Gastroesophageal sphincter (tissue), 4 donors: ENCODE measurements around the gene ADIPOR2. TPM values are rescaled to one million over a fixed set of nuclear protein-coding genes. Genes with fewer than 3 reads are reported as not detected.

Experiments used
- ATAC-seq: fragments of 150-250 bp; one replicate; pipeline ENCODE4 v1.9.1; 2016; ENCODE audit warnings: mild to moderate bottlenecking, moderate library complexity
- H3K27ac ChIP-seq, 4 donors: fragments of 200-600 bp; sonication (generic) in 3 of 4; 1 replicate in 3 of 4; 2 replicates in 1 of 4; pipeline ENCODE4 v1.5.1; 2016 to 2019
- H3K27me3 ChIP-seq: fragments of 200-600 bp; sonication (generic); one replicate; pipeline ENCODE4 v1.5.1; 2019
- H3K36me3 ChIP-seq, 2 donors: fragments of 200-600 bp; sonication (generic); one replicate each; pipeline ENCODE4 v1.5.1; 2019; ENCODE audit warnings: control low read depth in 1 of 2
- H3K4me1 ChIP-seq, 3 donors: fragments of 200-600 bp; sonication (generic); 1 replicate in 2 of 3; 2 replicates in 1 of 3; pipeline ENCODE4 v1.5.1; 2016 to 2019; ENCODE audit warnings: control low read depth in 2 of 3
- H3K4me3 ChIP-seq, 2 donors: fragments of 200-600 bp; sonication (generic); one replicate each; pipeline ENCODE4 v1.5.1; 2019; ENCODE audit warnings: mild to moderate bottlenecking in 1 of 2, moderate library complexity in 1 of 2
- H3K9me3 ChIP-seq, 3 donors: fragments of 200-600 bp; sonication (generic); one replicate each; pipeline ENCODE4 v1.5.1; 2017 to 2019; ENCODE audit warnings: control low read depth in 2 of 3
- EP300 ChIP-seq: sonication (generic); formaldehyde crosslinking; IDR thresholded peaks from one replicate; pipeline ENCODE4 v1.6.1; 2017; ENCODE audit warnings: antibody characterized with exemption, mild to moderate bottlenecking
- POLR2A ChIP-seq, 2 donors: fragments of 450-650 bp; IDR thresholded peaks; one replicate each; pipeline ENCODE4 v1.6.1; 2017; ENCODE audit warnings: antibody characterized with exemption in 2 of 2, mild to moderate bottlenecking in 2 of 2, moderate library complexity in 1 of 2
- POLR2AphosphoS5 ChIP-seq: sonication (generic); formaldehyde crosslinking; IDR thresholded peaks from one replicate; pipeline ENCODE4 v1.6.1; 2017; ENCODE audit warnings: antibody characterized with exemption
- WGBS, 2 donors: methylation state at CpG; one replicate each; pipeline ENCODE4 v1.1.5; 2018; ENCODE audit warnings: low coverage in 1 of 2; 5-methylcytosine and 5-hydroxymethylcytosine counted together
- total RNA-seq, 4 donors: library from RNA; depleted of rRNA; stranded (reverse); fragments of >200 nt; gene quantifications; one replicate each; pipeline ENCODE4 v1.1.0, GENCODE V29; 2016
- TF ChIP-seq, protein P1 (sequence below), 4 experiments: fragments of 200-600 bp in 2 of 4; fragments of 450-650 bp in 2 of 4; sonication (generic) in 1 of 4; IDR thresholded peaks; one replicate each; pipeline ENCODE4 v1.5.1; 2017 to 2019; ENCODE audit warnings: antibody characterized with exemption in 4 of 4, mild to moderate bottlenecking in 2 of 4, moderate library complexity in 2 of 4

ADIPOR2 gene
- total RNA-seq, 4 donors from 2014 or later: 26.6 to 37.9 (median 33.4) TPM

DNA sequence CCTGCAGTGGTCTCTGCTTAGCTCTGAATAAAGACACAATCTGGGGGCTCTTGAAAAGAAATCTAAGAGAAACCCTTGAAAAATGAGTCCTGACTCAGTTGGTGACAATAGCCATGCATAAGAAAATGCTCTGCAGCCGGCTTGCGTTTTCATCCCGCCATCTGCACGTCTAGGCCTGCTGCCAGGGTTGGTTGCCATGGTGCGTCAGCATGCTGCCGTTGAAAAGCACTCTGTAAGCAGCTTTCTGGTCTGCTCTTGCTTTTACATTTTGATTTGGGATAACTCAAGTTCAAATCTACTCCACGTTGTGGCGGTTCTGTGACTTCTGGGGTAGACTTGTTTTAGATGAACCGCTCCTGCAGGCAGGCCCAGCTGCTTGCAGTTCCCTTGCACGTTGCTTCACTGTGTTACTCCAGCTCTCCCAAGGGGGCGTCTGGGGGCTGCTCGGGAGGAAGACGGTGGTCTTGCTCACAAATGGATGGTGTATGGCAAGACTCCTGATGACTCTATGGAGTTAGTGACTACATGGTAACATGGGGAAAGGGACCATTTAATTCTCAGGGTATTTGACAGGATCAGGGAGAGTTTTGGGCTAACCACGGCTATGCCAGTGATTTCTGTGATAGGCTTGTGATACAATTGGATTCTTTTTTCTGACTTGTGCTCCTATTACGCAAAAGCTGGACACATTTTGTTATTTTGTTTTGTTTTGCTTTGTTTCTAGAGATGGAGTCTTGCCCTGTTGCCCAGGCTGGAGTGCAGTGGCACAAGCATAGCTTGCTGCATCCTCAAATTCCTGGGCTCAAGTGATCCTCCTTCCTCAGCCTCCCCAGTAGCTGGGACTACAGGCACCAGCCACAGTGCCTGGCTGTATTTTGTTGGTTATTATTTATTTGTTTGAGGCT lies 46.1 kb upstream of the ADIPOR2 start:
- Histone ChIP-seq H3K27me3 (no peaks in the 10 kb centered on the region), H3K9me3 (no peaks in the 10 kb centered on the region), H3K27ac (peak overlapping the region; percentile 11 to 68 (median 62)), H3K4me1 (peaks cover 3 to 73% (median 18%) of the 10 kb centered on the region in 3 donors), H3K36me3 (peaks cover 0 to 44% of the 10 kb centered on the region in 2 donors), H3K4me3 (no peak overlapping the region)
- TF ChIP-seq, protein P1, sequence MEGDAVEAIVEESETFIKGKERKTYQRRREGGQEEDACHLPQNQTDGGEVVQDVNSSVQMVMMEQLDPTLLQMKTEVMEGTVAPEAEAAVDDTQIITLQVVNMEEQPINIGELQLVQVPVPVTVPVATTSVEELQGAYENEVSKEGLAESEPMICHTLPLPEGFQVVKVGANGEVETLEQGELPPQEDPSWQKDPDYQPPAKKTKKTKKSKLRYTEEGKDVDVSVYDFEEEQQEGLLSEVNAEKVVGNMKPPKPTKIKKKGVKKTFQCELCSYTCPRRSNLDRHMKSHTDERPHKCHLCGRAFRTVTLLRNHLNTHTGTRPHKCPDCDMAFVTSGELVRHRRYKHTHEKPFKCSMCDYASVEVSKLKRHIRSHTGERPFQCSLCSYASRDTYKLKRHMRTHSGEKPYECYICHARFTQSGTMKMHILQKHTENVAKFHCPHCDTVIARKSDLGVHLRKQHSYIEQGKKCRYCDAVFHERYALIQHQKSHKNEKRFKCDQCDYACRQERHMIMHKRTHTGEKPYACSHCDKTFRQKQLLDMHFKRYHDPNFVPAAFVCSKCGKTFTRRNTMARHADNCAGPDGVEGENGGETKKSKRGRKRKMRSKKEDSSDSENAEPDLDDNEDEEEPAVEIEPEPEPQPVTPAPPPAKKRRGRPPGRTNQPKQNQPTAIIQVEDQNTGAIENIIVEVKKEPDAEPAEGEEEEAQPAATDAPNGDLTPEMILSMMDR (IDR thresholded peaks at IDR 0.05): no peak
- TF ChIP-seq POLR2A (IDR thresholded peaks at IDR 0.05) (no peak), POLR2AphosphoS5 (peak; percentile 31)
- 17 to 19% methylated on average over 8 to 12 of the region's 15 CpGs for WGBS, 2 donors
- ATAC-seq: peak; percentile 80

DNA sequence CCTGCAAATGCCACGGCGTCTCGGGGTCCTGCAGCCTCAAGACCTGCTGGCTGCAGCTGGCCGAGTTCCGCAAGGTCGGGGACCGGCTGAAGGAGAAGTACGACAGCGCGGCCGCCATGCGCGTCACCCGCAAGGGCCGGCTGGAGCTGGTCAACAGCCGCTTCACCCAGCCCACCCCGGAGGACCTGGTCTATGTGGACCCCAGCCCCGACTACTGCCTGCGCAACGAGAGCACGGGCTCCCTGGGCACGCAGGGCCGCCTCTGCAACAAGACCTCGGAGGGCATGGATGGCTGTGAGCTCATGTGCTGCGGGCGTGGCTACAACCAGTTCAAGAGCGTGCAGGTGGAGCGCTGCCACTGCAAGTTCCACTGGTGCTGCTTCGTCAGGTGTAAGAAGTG lies 45.1 kb upstream of the ADIPOR2 start:
- TF ChIP-seq EP300 (no peak), POLR2A (IDR thresholded peaks at IDR 0.05) (no peak), POLR2AphosphoS5 (no peak)
- TF ChIP-seq, protein P1 (IDR thresholded peaks at IDR 0.05): no peak
- no peak for ATAC-seq
- WGBS, 2 donors: 94% methylated on average over 6 of the region's 29 CpGs; no CpG with 5 or more reads in 1 of the 2 donors
- Histone ChIP-seq H3K36me3 (peaks cover 0 to 34% of the 10 kb centered on the region in 2 donors), H3K27ac (peak overlapping the region in 3 of 4 donors; percentile 29 to 64 (median 61)), H3K27me3 (no peaks in the 10 kb centered on the region), H3K4me3 (no peak overlapping the region), H3K4me1 (peaks cover 8 to 73% (median 29%) of the 10 kb centered on the region in 3 donors), H3K9me3 (no peaks in the 10 kb centered on the region)

DNA sequence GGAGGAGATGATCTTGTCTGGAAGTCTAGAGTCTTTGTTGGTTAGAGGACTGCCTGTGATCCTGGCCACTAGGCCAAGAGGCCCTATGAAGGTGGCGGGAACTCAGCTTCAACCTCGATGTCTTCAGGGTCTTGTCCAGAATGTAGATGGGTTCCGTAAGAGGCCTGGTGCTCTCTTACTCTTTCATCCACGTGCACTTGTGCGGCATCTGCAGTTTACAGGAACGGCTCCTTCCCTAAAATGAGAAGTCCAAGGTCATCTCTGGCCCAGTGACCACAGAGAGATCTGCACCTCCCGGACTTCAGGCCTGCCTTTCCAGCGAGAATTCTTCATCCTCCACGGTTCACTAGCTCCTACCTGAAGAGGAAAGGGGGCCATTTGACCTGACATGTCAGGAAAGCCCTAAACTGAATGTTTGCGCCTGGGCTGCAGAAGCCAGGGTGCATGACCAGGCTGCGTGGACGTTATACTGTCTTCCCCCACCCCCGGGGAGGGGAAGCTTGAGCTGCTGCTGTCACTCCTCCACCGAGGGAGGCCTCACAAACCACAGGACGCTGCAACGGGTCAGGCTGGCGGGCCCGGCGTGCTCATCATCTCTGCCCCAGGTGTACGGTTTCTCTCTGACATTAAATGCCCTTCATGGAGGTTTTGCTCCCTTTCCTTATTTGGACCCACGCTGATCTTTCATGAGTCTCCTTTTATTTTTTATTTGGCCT lies 44.1 kb upstream of the ADIPOR2 start:
- TF ChIP-seq POLR2AphosphoS5 (no peak), POLR2A (IDR thresholded peaks at IDR 0.05) (no peak), EP300 (no peak)
- TF ChIP-seq, protein P1 (IDR thresholded peaks at IDR 0.05): no peak
- Histone ChIP-seq H3K27ac (peak overlapping the region in 2 of 4 donors; percentile 61 to 64), H3K36me3 (peaks cover 0 to 33% of the 10 kb centered on the region in 2 donors), H3K9me3 (no peaks in the 10 kb centered on the region), H3K4me1 (peaks cover 9 to 73% (median 30%) of the 10 kb centered on the region in 3 donors), H3K27me3 (no peaks in the 10 kb centered on the region), H3K4me3 (no peak overlapping the region)
- no peak for ATAC-seq
- WGBS, 2 donors: 73 to 77% methylated on average over 8 to 20 of the region's 21 CpGs

DNA sequence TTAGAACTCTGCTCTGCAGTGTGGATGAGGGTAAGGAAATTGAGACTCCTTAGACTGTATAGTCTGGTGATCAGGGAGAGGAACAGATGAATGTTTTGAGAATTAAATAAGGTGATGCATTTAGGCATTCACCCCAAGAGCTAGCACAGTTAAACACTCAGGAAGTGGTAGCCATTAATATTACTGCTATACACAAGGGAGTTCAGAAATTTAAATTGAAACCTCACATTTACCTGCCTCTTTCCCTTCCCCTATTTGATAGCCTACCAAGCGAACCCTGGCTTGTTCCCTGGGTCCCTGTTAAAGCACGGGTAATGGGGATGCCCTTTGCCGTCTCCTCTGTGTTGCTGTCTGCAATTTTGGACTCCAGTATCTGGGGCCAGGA lies 43.6 kb upstream of the ADIPOR2 start:
- Histone ChIP-seq H3K36me3 (peaks cover 0 to 33% of the 10 kb centered on the region in 2 donors), H3K9me3 (no peaks in the 10 kb centered on the region), H3K27ac (peak overlapping the region in 1 of 4 donors; percentile 64), H3K27me3 (no peaks in the 10 kb centered on the region), H3K4me3 (no peak overlapping the region), H3K4me1 (peaks cover 9 to 74% (median 30%) of the 10 kb centered on the region in 3 donors)
- 73 to 100% methylated on average over 2 to 3 of the region's 3 CpGs for WGBS, 2 donors
- no peak for ATAC-seq
- TF ChIP-seq POLR2A (IDR thresholded peaks at IDR 0.05) (no peak), POLR2AphosphoS5 (no peak), EP300 (no peak)
- TF ChIP-seq, protein P1 (IDR thresholded peaks at IDR 0.05): no peak
